SK-N-SH treated with all-trans-retinoic acid at 6 μM for 48 hours (cell line): ENCODE results near the gene TMEM213.

Source experiments
- ATAC-seq: fragments of 200-7000 bp; cut with Tn5 transposase; 3 replicates; pipeline ENCODE4 v1.9.1; 2020; ENCODE audit warnings: mild to moderate bottlenecking, moderate library complexity
- BACH2 ChIP-seq: fragments of 250-450 bp; sonication (Bioruptor Pico); IDR thresholded peaks from 2 replicates; pipeline ENCODE4 v1.9.0; 2021; ENCODE audit warnings: mild to moderate bottlenecking, borderline replicate concordance
- CREB5 ChIP-seq: fragments of 250-450 bp; sonication (Bioruptor Pico); IDR thresholded peaks from 2 replicates; pipeline ENCODE4 v1.5.1; 2020; ENCODE audit warnings: low read depth, mild to moderate bottlenecking, moderate library complexity
- CSDC2 ChIP-seq: fragments of 250-450 bp; sonication (Bioruptor Pico); IDR thresholded peaks from 2 replicates; pipeline ENCODE4 v1.5.0; 2020; ENCODE audit warnings: mild to moderate bottlenecking, moderate library complexity
- CSRNP3 ChIP-seq: fragments of 250-450 bp; sonication (Bioruptor Pico); IDR thresholded peaks from 2 replicates; pipeline ENCODE4 v1.5.1; 2021; ENCODE audit warnings: mild to moderate bottlenecking, moderate library complexity
- ISL1 ChIP-seq: fragments of 250-450 bp; sonication (Bioruptor Pico); IDR thresholded peaks from 2 replicates; pipeline ENCODE4 v2.1.2; 2022; ENCODE audit warnings: mild to moderate bottlenecking, moderate library complexity
- POU6F1 ChIP-seq: fragments of 250-450 bp; sonication (Bioruptor Pico); IDR thresholded peaks from 2 replicates; pipeline ENCODE4 v1.8.0; 2021; ENCODE audit warnings: low read depth, mild to moderate bottlenecking, moderate library complexity, borderline replicate concordance
- RARB ChIP-seq: fragments of 250-450 bp; sonication (Bioruptor Pico); IDR thresholded peaks from 2 replicates; pipeline ENCODE4 v1.8.0; 2021; ENCODE audit warnings: mild to moderate bottlenecking, moderate library complexity
- SNAI2 ChIP-seq: fragments of 250-450 bp; sonication (Bioruptor Pico); IDR thresholded peaks from 2 replicates; pipeline ENCODE4 v1.5.0; 2020; ENCODE audit warnings: mild to moderate bottlenecking, moderate library complexity
- TCF4 ChIP-seq: fragments of 250-450 bp; sonication (Bioruptor Pico); IDR thresholded peaks from 2 replicates; pipeline ENCODE4 v1.8.0; 2021; ENCODE audit warnings: mild to moderate bottlenecking, moderate library complexity, borderline replicate concordance
- TSHZ2 ChIP-seq: fragments of 250-450 bp; sonication (Bioruptor Pico); IDR thresholded peaks from 2 replicates; pipeline ENCODE4 v1.5.0; 2020; ENCODE audit warnings: mild to moderate bottlenecking, moderate library complexity
- ZFP30 ChIP-seq: fragments of 450-650 bp; formaldehyde crosslinking; IDR thresholded peaks from 2 replicates; pipeline ENCODE4 v1.5.0; 2022; ENCODE audit warnings: mild to moderate bottlenecking, moderate library complexity
- ZNF565 ChIP-seq: fragments of 450-650 bp; formaldehyde crosslinking; conservative IDR thresholded peaks from 2 replicates; pipeline ENCODE4 v1.5.0; 2020; ENCODE audit warnings: low read depth, mild to moderate bottlenecking, moderate library complexity
- ZNF70 ChIP-seq: fragments of 450-650 bp; formaldehyde crosslinking; IDR thresholded peaks from 2 replicates; pipeline ENCODE4 v1.5.0; 2020; ENCODE audit warnings: mild to moderate bottlenecking, moderate library complexity

TMEM213 gene

GRCh38 chr7:138885383-138886147 is 87.8 kb downstream of the TMEM213 start:
- TF ChIP-seq SNAI2 (no peak), POU6F1 (CRISPR knock-in tag) (no peak), RARB (CRISPR knock-in tag) (no peak), ZFP30 (CRISPR knock-in tag) (no peak), ISL1 (CRISPR knock-in tag) (no peak), CSDC2 (CRISPR knock-in tag) (no peak), TSHZ2 (CRISPR knock-in tag) (no peak), ZNF70 (CRISPR knock-in tag) (no peak), CREB5 (CRISPR knock-in tag) (no peak), BACH2 (CRISPR knock-in tag) (no peak), TCF4 (CRISPR knock-in tag) (no peak), CSRNP3 (CRISPR knock-in tag) (no peak)
- peak; percentile 35; the same call in 2 of the 3 replicates for ATAC-seq

- ATAC-seq = peak; percentile 13
- TF ChIP-seq BACH2 (CRISPR knock-in tag) = no peak
- peak; percentile 84 for TF ChIP-seq ZNF70 (CRISPR knock-in tag)
Observed at GRCh38 chr7:138886501-138886917, 88.7 kb downstream of the TMEM213 start.

GRCh38 chr7:138887085-138887710 is 89.4 kb downstream of the TMEM213 start:
- no peak for ATAC-seq
- TF ChIP-seq ZNF565 (CRISPR knock-in tag) = no peak
- no peak for TF ChIP-seq CREB5 (CRISPR knock-in tag)
